Keratinocyte (primary cell): ENCODE measurements around the gene PNPLA2. TPM values are rescaled to one million over a fixed set of nuclear protein-coding genes. Genes with fewer than 3 reads are reported as not detected.

Experiments used
- DNase-seq: peaks from one replicate; pipeline ENCODE4 v3.0.0-alpha.2; 2011; ENCODE audit warnings: low read depth, missing footprints, low spot score
- FAIRE-seq: peaks from 2 replicates; lab custom pipeline; 2011; peaks lifted over from hg19 to GRCh38; lab: Jason Lieb, UNC
- H2AFZ ChIP-seq: 2 replicates; pipeline ENCODE4 v1.6.0; 2012; ENCODE audit warnings: low read length, control low read depth, inconsistent platforms; ENCODE audit not compliant: control insufficient read depth
- H3K27ac ChIP-seq: 2 replicates; pipeline ENCODE4 v1.5.1; 2011; ENCODE audit warnings: low read length; ENCODE audit not compliant: control insufficient read depth, insufficient read depth
- H3K27me3 ChIP-seq: 3 replicates; pipeline ENCODE4 v1.6.0; 2011; ENCODE audit warnings: low read length; ENCODE audit not compliant: control insufficient read depth, insufficient read depth; ENCODE audit errors: extremely low read depth
- H3K36me3 ChIP-seq, 2 experiments: 2 replicates in 1 of 2; 3 replicates in 1 of 2; pipeline ENCODE4 v1.5.1; 2011; ENCODE audit warnings: low read length in 2 of 2, mild to moderate bottlenecking in 1 of 2; ENCODE audit not compliant: control insufficient read depth in 2 of 2, insufficient read depth in 2 of 2; ENCODE audit errors: extremely low read depth in 1 of 2
- H3K4me1 ChIP-seq: 3 replicates; pipeline ENCODE4 v1.5.1; 2011; ENCODE audit warnings: low read length; ENCODE audit not compliant: control insufficient read depth, insufficient read depth; ENCODE audit errors: extremely low read depth
- H3K4me2 ChIP-seq: 3 replicates; pipeline ENCODE4 v1.6.0; 2011; ENCODE audit warnings: low read depth, low read length; ENCODE audit not compliant: control insufficient read depth, insufficient read depth; ENCODE audit errors: extremely low read depth
- H3K4me3 ChIP-seq, 3 experiments: fragments of 200-600 bp in 1 of 3; sonication (generic) in 1 of 3; 2 replicates in 2 of 3; 3 replicates in 1 of 3; pipeline ENCODE4 v1.5.1; 2011 to 2016; ENCODE audit warnings: low read length in 3 of 3, mild to moderate bottlenecking in 3 of 3, control low read depth in 2 of 3, inconsistent platforms in 1 of 3, low read depth in 1 of 3, mixed read lengths in 1 of 3, mixed run types in 1 of 3, moderate library complexity in 1 of 3; ENCODE audit not compliant: control insufficient read depth in 2 of 3, insufficient read depth in 2 of 3; ENCODE audit errors: extremely low read depth in 1 of 3
- H3K79me2 ChIP-seq: 2 replicates; pipeline ENCODE4 v1.6.0; 2012; ENCODE audit warnings: low read length; ENCODE audit not compliant: control insufficient read depth, insufficient read depth
- H3K9ac ChIP-seq: 3 replicates; pipeline ENCODE4 v1.6.0; 2011; ENCODE audit warnings: low read length; ENCODE audit not compliant: control insufficient read depth, insufficient read depth; ENCODE audit errors: extremely low read depth
- H3K9me1 ChIP-seq: 3 replicates; pipeline ENCODE4 v1.6.0; 2011; ENCODE audit warnings: low read length; ENCODE audit not compliant: control insufficient read depth, insufficient read depth; ENCODE audit errors: extremely low read depth
- H3K9me3 ChIP-seq: 2 replicates; pipeline ENCODE4 v1.5.1; 2012; ENCODE audit warnings: low read depth, low read length; ENCODE audit not compliant: control insufficient read depth
- H4K20me1 ChIP-seq: 3 replicates; pipeline ENCODE4 v1.6.0; 2011; ENCODE audit warnings: low read length; ENCODE audit not compliant: control insufficient read depth, insufficient read depth; ENCODE audit errors: extremely low read depth
- CTCF ChIP-seq, 3 experiments: IDR thresholded peaks in 1 of 3; conservative IDR thresholded peaks in 1 of 3; optimal IDR thresholded peaks in 1 of 3; 2 replicates in 2 of 3; 3 replicates in 1 of 3; pipeline versions ENCODE3 to v1.5.1; 2011; ENCODE audit warnings: low read length in 3 of 3, mild to moderate bottlenecking in 3 of 3, moderate library complexity in 2 of 3, control low read depth in 1 of 3, inconsistent platforms in 1 of 3; ENCODE audit not compliant: insufficient read depth in 2 of 3; ENCODE audit errors: extremely low read depth in 1 of 3
- EZH2 ChIP-seq: IDR thresholded peaks from one replicate; pipeline ENCODE4 v1.6.1; 2012; ENCODE audit warnings: inconsistent platforms, mild to moderate bottlenecking, low read length, moderate library complexity
- dilution Hi-C: fragments of 300-500 bp; cut with MboI; formaldehyde crosslinking; loops from one replicate; pipeline ENCODE4 v1.7.0; 2020; ENCODE audit warnings: low sequenced_read_pairs; ENCODE audit not compliant: extremely low pct_ligation_motif_present
- polyA plus RNA-seq, 5 experiments: library from polyadenylated mRNA; depleted of rRNA in 3 of 5; stranded (reverse) in 3 of 5; stranded (forward) in 1 of 5; unstranded in 1 of 5; fragments of >200 nt; gene quantifications; 1 replicate in 1 of 5; 2 replicates in 3 of 5; 3 replicates in 1 of 5; pipeline versions ENCODE4 v1.2.1 to v1.2.3, GENCODE V29; 2011 to 2012; ENCODE audit warnings: missing spikeins in 2 of 5, low read depth in 1 of 5, low replicate concordance in 1 of 5

Gene PNPLA2
- polyA plus RNA-seq, 1 donor (not counting 4 experiments of a cell fraction or from before 2014, with no cell fraction given) = 5.3 TPM

- Histone ChIP-seq H3K4me3 (no peak overlapping the region), H3K36me3 (peaks cover 39 to 40% of the 10 kb centered on the region in 2 experiments), H4K20me1 (peaks cover 15% of the 10 kb centered on the region), H3K27me3 (no peaks in the 10 kb centered on the region), H3K27ac (no peak overlapping the region), H3K9me1 (peaks cover 12% of the 10 kb centered on the region), H3K4me2 (no peak overlapping the region), H3K9ac (no peak overlapping the region), H3K4me1 (peaks cover 18% of the 10 kb centered on the region), H3K9me3 (no peaks in the 10 kb centered on the region), H3K79me2 (peaks cover 78% of the 10 kb centered on the region), H2AFZ (no peak overlapping the region)
- no peak for FAIRE-seq
- dilution Hi-C loops = no loop called here
- no peak for DNase-seq
- no peak for TF ChIP-seq EZH2
- TF ChIP-seq CTCF (optimal IDR thresholded peaks at IDR 0.05 in 1 of 3, IDR thresholded peaks at IDR 0.05 in 1 of 3, conservative IDR thresholded peaks at IDR 0.05 in 1 of 3; ENCODE audit: extremely low read depth in 1 of 3, insufficient read depth in 2 of 3, low read length in 3 of 3) = no peak
Measured at GRCh38 chr11:773830-774229, 44.9 kb upstream of the PNPLA2 start.

- peaks cover 15% of the 10 kb centered on the region for H4K20me1 ChIP-seq
- peaks cover 19% of the 10 kb centered on the region for H3K4me1 ChIP-seq
- H3K9me3 ChIP-seq = no peaks in the 10 kb centered on the region
- H3K27me3 ChIP-seq = no peaks in the 10 kb centered on the region
- peak overlapping the region; percentile 62 for H3K9ac ChIP-seq
- peaks cover 37 to 40% of the 10 kb centered on the region in 2 experiments for H3K36me3 ChIP-seq
- H3K27ac ChIP-seq = peak overlapping the region; percentile 26
- H2AFZ ChIP-seq = no peak overlapping the region
- peak overlapping the region; percentile 91 for H3K4me2 ChIP-seq
- DNase-seq (no peak), FAIRE-seq (peak; percentile 73)
- dilution Hi-C loops = no loop called here
- peaks cover 83% of the 10 kb centered on the region for H3K79me2 ChIP-seq
- peak overlapping the region; percentile 57 to 91 (median 79) for H3K4me3 ChIP-seq
- TF ChIP-seq EZH2 = no peak
- TF ChIP-seq CTCF (optimal IDR thresholded peaks at IDR 0.05 in 1 of 3, IDR thresholded peaks at IDR 0.05 in 1 of 3, conservative IDR thresholded peaks at IDR 0.05 in 1 of 3; ENCODE audit: extremely low read depth in 1 of 3, insufficient read depth in 2 of 3, low read length in 3 of 3) = no peak
- peaks cover 12% of the 10 kb centered on the region for H3K9me1 ChIP-seq
Measured at GRCh38 chr11:774873-775592, 43.7 kb upstream of the PNPLA2 start.
